Measurements from ENCODE around the gene RAB9A.

Gene RAB9A

DNA sequence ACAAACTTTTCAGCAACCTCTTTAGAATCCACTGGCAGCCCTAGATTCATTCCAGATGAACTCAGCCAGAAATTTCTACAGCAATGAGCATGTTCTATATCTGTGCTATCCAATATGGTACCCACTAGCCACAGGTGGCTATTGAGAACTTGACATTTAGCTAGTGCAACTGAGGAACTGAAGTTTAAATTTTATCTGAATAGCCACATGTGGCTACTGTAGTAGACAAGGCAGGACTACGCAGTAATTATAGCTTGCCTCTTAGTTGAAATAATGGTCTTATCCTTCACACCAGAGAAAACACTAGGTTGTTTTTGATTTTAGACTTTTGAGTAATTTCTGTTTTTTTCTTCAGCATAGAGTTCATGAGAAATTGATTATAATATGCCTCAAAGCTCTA is 38.6 kb upstream of the RAB9A start:
- Histone ChIP-seq H4K20me1 (ENCODE audit: insufficient read depth, low read length, poor library complexity, severe bottlenecking) (no peaks in the 10 kb centered on the region), H3K4me2 (ENCODE audit: low read depth, low read length, poor library complexity, severe bottlenecking) (no peak overlapping the region), H3K9me3 (ENCODE audit: insufficient read depth, low read depth, low read length) (no peaks in the 10 kb centered on the region), H3F3A (ENCODE audit: low read depth) (peaks cover 5% of the 10 kb centered on the region; the same call in 1 of the 2 replicates), H3K79me2 (ENCODE audit: insufficient read depth, low read length) (peaks cover 11% of the 10 kb centered on the region), H3K4me3 (ENCODE audit: low read length, poor library complexity, severe bottlenecking) (no peak overlapping the region), H3K9me2 (replicated peaks; ENCODE audit: low read depth, low read length) (no peaks in the 10 kb centered on the region), H2AFZ (ENCODE audit: low read length) (no peak overlapping the region), H3K9ac (ENCODE audit: low read depth, low read length, poor library complexity, severe bottlenecking) (no peak overlapping the region), H3K4me1 (ENCODE audit: insufficient read depth, low read length, poor library complexity, severe bottlenecking) (peaks cover 21% of the 10 kb centered on the region), H3K36me3 (ENCODE audit: insufficient read depth, low read length) (no peaks in the 10 kb centered on the region), H3K27me3 (ENCODE audit: insufficient read depth, low read length, poor library complexity, severe bottlenecking) (no peaks in the 10 kb centered on the region)
- TF ChIP-seq, protein P1, sequence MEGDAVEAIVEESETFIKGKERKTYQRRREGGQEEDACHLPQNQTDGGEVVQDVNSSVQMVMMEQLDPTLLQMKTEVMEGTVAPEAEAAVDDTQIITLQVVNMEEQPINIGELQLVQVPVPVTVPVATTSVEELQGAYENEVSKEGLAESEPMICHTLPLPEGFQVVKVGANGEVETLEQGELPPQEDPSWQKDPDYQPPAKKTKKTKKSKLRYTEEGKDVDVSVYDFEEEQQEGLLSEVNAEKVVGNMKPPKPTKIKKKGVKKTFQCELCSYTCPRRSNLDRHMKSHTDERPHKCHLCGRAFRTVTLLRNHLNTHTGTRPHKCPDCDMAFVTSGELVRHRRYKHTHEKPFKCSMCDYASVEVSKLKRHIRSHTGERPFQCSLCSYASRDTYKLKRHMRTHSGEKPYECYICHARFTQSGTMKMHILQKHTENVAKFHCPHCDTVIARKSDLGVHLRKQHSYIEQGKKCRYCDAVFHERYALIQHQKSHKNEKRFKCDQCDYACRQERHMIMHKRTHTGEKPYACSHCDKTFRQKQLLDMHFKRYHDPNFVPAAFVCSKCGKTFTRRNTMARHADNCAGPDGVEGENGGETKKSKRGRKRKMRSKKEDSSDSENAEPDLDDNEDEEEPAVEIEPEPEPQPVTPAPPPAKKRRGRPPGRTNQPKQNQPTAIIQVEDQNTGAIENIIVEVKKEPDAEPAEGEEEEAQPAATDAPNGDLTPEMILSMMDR (conservative IDR thresholded peaks at IDR 0.05; ENCODE audit: low read length) = no peak
- no peak for TF ChIP-seq EZH2phosphoT487 (IDR thresholded peaks at IDR 0.05; ENCODE audit: borderline replicate concordance)

DNA sequence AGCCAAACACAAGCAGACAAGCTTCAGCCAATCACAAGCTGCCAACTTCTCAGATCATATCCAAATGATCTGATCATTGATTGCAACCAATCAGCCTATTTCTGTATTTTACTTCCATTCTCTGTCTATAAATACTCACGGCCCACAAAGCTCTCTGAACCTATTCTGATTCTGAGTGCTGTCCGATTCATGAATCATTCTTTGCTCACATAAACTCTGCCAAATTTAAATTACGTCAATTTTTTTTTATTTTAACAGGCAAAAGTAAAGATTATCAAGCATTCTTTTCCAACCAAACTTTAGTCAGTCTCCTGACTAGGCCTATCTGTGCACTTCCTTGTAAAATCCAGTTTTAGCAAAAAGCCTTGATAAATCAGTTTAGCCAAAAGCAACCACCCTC is 37.8 kb upstream of the RAB9A start:
- peaks cover 21% of the 10 kb centered on the region for H3K4me1 ChIP-seq (ENCODE audit: insufficient read depth, low read length, poor library complexity, severe bottlenecking)
- H4K20me1 ChIP-seq (ENCODE audit: insufficient read depth, low read length, poor library complexity, severe bottlenecking) = no peaks in the 10 kb centered on the region
- no peaks in the 10 kb centered on the region for H3K9me2 ChIP-seq (replicated peaks; ENCODE audit: low read depth, low read length)
- no peak overlapping the region for H3K4me3 ChIP-seq (ENCODE audit: low read length, poor library complexity, severe bottlenecking)
- H3K27me3 ChIP-seq (ENCODE audit: insufficient read depth, low read length, poor library complexity, severe bottlenecking) = no peaks in the 10 kb centered on the region
- H3K36me3 ChIP-seq (ENCODE audit: insufficient read depth, low read length) = no peaks in the 10 kb centered on the region
- H3K79me2 ChIP-seq (ENCODE audit: insufficient read depth, low read length) = peaks cover 11% of the 10 kb centered on the region
- no peak overlapping the region for H2AFZ ChIP-seq (ENCODE audit: low read length)
- TF ChIP-seq, protein P1 (conservative IDR thresholded peaks at IDR 0.05; ENCODE audit: low read length) = no peak
- no peak for TF ChIP-seq EZH2phosphoT487 (IDR thresholded peaks at IDR 0.05; ENCODE audit: borderline replicate concordance)
- peaks cover 5% of the 10 kb centered on the region; the same call in 1 of the 2 replicates for H3F3A ChIP-seq (ENCODE audit: low read depth)
- H3K4me2 ChIP-seq (ENCODE audit: low read depth, low read length, poor library complexity, severe bottlenecking) = no peak overlapping the region
- no peak overlapping the region for H3K9ac ChIP-seq (ENCODE audit: low read depth, low read length, poor library complexity, severe bottlenecking)
- H3K9me3 ChIP-seq (ENCODE audit: insufficient read depth, low read depth, low read length) = no peaks in the 10 kb centered on the region

DNA sequence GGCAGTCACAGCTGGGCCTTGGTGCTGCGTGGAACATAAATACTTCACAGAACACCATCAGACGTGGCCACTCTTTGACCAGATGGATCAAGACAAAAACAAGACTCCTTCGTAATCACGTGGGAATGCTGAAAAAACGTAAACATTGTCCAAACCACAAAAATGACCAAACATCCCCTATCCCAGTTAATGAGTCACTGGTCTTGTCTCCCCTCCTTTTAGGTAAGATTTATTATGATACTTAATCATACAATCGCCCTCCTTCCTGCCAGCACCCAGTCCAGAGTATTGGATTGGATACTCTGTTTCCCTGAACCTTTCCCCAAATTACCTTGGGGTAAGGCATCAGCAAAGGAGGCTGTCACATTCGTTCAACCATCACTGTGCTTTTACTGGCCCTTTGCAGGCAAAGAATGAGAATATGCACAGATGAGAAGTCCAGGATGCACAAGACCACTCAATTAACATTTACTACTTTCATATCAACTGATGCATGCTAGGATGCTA is 36.6 kb upstream of the RAB9A start:
- H2AFZ ChIP-seq (ENCODE audit: low read length) = peak overlapping the region; percentile 60; the same call in 1 of the 2 replicates
- H3K4me2 ChIP-seq (ENCODE audit: low read depth, low read length, poor library complexity, severe bottlenecking) = peak overlapping the region; percentile 77
- peak overlapping the region; percentile 79 for H3K4me3 ChIP-seq (ENCODE audit: low read length, poor library complexity, severe bottlenecking)
- H4K20me1 ChIP-seq (ENCODE audit: insufficient read depth, low read length, poor library complexity, severe bottlenecking) = no peaks in the 10 kb centered on the region
- H3K36me3 ChIP-seq (ENCODE audit: insufficient read depth, low read length) = no peaks in the 10 kb centered on the region
- H3F3A ChIP-seq (ENCODE audit: low read depth) = peaks cover 5% of the 10 kb centered on the region; the same call in 1 of the 2 replicates
- H3K9ac ChIP-seq (ENCODE audit: low read depth, low read length, poor library complexity, severe bottlenecking) = peak overlapping the region; percentile 92
- no peaks in the 10 kb centered on the region for H3K9me2 ChIP-seq (replicated peaks; ENCODE audit: low read depth, low read length)
- H3K79me2 ChIP-seq (ENCODE audit: insufficient read depth, low read length) = peaks cover 11% of the 10 kb centered on the region
- H3K9me3 ChIP-seq (ENCODE audit: insufficient read depth, low read depth, low read length) = no peaks in the 10 kb centered on the region
- peaks cover 21% of the 10 kb centered on the region for H3K4me1 ChIP-seq (ENCODE audit: insufficient read depth, low read length, poor library complexity, severe bottlenecking)
- no peaks in the 10 kb centered on the region for H3K27me3 ChIP-seq (ENCODE audit: insufficient read depth, low read length, poor library complexity, severe bottlenecking)
- TF ChIP-seq, protein P1 (conservative IDR thresholded peaks at IDR 0.05; ENCODE audit: low read length) = no peak
- TF ChIP-seq EZH2phosphoT487 (IDR thresholded peaks at IDR 0.05; ENCODE audit: borderline replicate concordance) = no peak

Data from Loucy (cell line).